Stimulated activated CD8-positive, alpha-beta memory T cell treated with anti-CD3 and anti-CD28 coated beads, Interleukin-7, amount 100 ng/mL, for 48 hours (primary cell): ENCODE measurements around the gene GSTT2.
"Not testable (repeated sequence)": the region's sequence is repeated elsewhere in the genome, so short reads cannot be mapped to it uniquely, and the experiment has no call there.

Experiments used
- DNase-seq, 2 donors: peaks; one replicate each; pipeline ENCODE4 v3.0.0-alpha.2; 2020; ENCODE audit warnings: low read depth in 1 of 2; ENCODE audit errors: extremely low read depth in 1 of 2

GSTT2 gene

GRCh38 chr22:23974345-23974744, 5.6 kb upstream of the GSTT2 start, which contains the start of gene DDT:
Gene DDT (minus strand): TSS chr22:23974441. CDS start chr22:23974414, 27 bp downstream.
- not testable (repeated sequence) for DNase-seq

- DNase-seq = not testable (repeated sequence)
Observed at GRCh38 chr22:23974836-23975352, 5.0 kb upstream of the GSTT2 start.

GRCh38 chr22:23977304-23977703, 2.6 kb upstream of the GSTT2 start:
- DNase-seq = not testable (repeated sequence)

- DNase-seq = not testable (repeated sequence)
Observed at GRCh38 chr22:23980567-23980966, 633 bp downstream of the GSTT2 start.

GRCh38 chr22:23984430-23984829, 4.5 kb downstream of the GSTT2 start:
- DNase-seq = no peak

GRCh38 chr22:23986089-23986488, 6.2 kb downstream of the GSTT2 start:
- DNase-seq = not testable (repeated sequence)

- DNase-seq = not testable (repeated sequence)
Observed at GRCh38 chr22:23986538-23987178, 6.7 kb downstream of the GSTT2 start.

GRCh38 chr22:23989583-23990244, 9.8 kb downstream of the GSTT2 start:
- DNase-seq = not testable (repeated sequence)

GRCh38 chr22:23993080-23993479, 13.1 kb downstream of the GSTT2 start:
- not testable (repeated sequence) for DNase-seq

- DNase-seq = not testable (repeated sequence)
Observed at GRCh38 chr22:23993581-23994177, 13.7 kb downstream of the GSTT2 start.

GRCh38 chr22:23997092-23997491, 17.2 kb downstream of the GSTT2 start:
- DNase-seq = no peak

- DNase-seq = not testable (repeated sequence)
Observed at GRCh38 chr22:23999779-24000178, 19.8 kb downstream of the GSTT2 start.

- no peak for DNase-seq
Observed at GRCh38 chr22:24001314-24001713, 21.4 kb downstream of the GSTT2 start.

GRCh38 chr22:24002272-24002671, 22.3 kb downstream of the GSTT2 start:
- no peak for DNase-seq

GRCh38 chr22:24002851-24003250, 22.9 kb downstream of the GSTT2 start:
- DNase-seq = no peak

GRCh38 chr22:24003887-24004286, 24.0 kb downstream of the GSTT2 start:
- no peak for DNase-seq

GRCh38 chr22:24005201-24005600, 25.3 kb downstream of the GSTT2 start, which contains the start of gene GSTT4:
Gene GSTT4 (minus strand): TSS chr22:24005453. CDS start chr22:24005356, 97 bp downstream.
- DNase-seq = no peak

- no peak for DNase-seq
Observed at GRCh38 chr22:24006207-24006913, 26.4 kb downstream of the GSTT2 start.

- no peak for DNase-seq
Observed at GRCh38 chr22:24006914-24007214, 26.9 kb downstream of the GSTT2 start.

- no peak for DNase-seq
Observed at GRCh38 chr22:24007253-24008021, 27.5 kb downstream of the GSTT2 start.

- no peak for DNase-seq
Observed at GRCh38 chr22:24008022-24008283, 28.0 kb downstream of the GSTT2 start.
